Panc1 (cell line): Measurements from ENCODE around the gene ARGLU1.

Experiments
- CTCF ChIP-seq: fragments of 450-650 bp; IDR thresholded peaks from 2 replicates; pipeline ENCODE4 v1.5.1; 2017; ENCODE audit warnings: mild to moderate bottlenecking
- POLR2AphosphoS5 ChIP-seq: IDR thresholded peaks from 2 replicates; pipeline ENCODE4 v1.6.1; 2012; ENCODE audit warnings: mild to moderate bottlenecking, low read depth, low read length, moderate library complexity
- REST ChIP-seq, 2 experiments: IDR thresholded peaks; 2 replicates each; pipeline ENCODE4 v1.6.1; 2011 to 2012; ENCODE audit warnings: low read depth in 2 of 2, control low read depth in 1 of 2, low read length in 1 of 2, mild to moderate bottlenecking in 1 of 2, moderate library complexity in 1 of 2; ENCODE audit not compliant: insufficient read depth in 1 of 2
- SIN3A ChIP-seq: IDR thresholded peaks from 2 replicates; pipeline ENCODE4 v1.6.1; 2012; ENCODE audit warnings: low read depth, mild to moderate bottlenecking, low read length, moderate library complexity, borderline replicate concordance; ENCODE audit not compliant: insufficient read depth

GRCh38 chr13:106603546-106603945 is 35.6 kb upstream of the ARGLU1 start:
- TF ChIP-seq CTCF (no peak), POLR2AphosphoS5 (no peak), SIN3A (no peak), REST (IDR thresholded peaks at IDR 0.05; ENCODE audit: insufficient read depth in 1 of 2, low read depth in 2 of 2, low read length in 1 of 2) (no peak)
